Measurements from ENCODE around the gene COL6A1. TPM values are rescaled to one million over a fixed set of nuclear protein-coding genes. Genes with fewer than 3 reads are reported as not detected.

The COL6A1 gene
- total RNA-seq, 1 experiment from 2014 or later: 87.5 TPM

- Histone ChIP-seq H4K20me1 (ENCODE audit: insufficient read depth) (no peaks in the 10 kb centered on the region), H3K9me3 (ENCODE audit: control insufficient read depth in 1 of 2, insufficient read depth in 1 of 2, low read depth in 1 of 2, low read length in 2 of 2) (no peaks in the 10 kb centered on the region), H3K27ac (ENCODE audit: low read depth, low read length) (no peak overlapping the region), H3K4me1 (ENCODE audit: control insufficient read depth in 1 of 2, insufficient read depth in 2 of 2, low read length in 2 of 2) (no peaks in the 10 kb centered on the region), H3K9me2 (ENCODE audit: insufficient read depth) (no peaks in the 10 kb centered on the region), H3K9ac (ENCODE audit: low read length) (no peak overlapping the region), H2AFZ (ENCODE audit: low read depth, low read length, poor library complexity, severe bottlenecking) (no peak overlapping the region), H3K79me2 (ENCODE audit: insufficient read depth, low read length) (no peaks in the 10 kb centered on the region), H3K36me3 (ENCODE audit: control insufficient read depth in 1 of 2, insufficient read depth in 2 of 2, low read length in 2 of 2) (no peaks in the 10 kb centered on the region), H3K27me3 (ENCODE audit: insufficient read depth, low read length) (no peaks in the 10 kb centered on the region), H3K4me2 (ENCODE audit: low read length) (no peak overlapping the region), H3K4me3 (replicated peaks in 1 of 2; ENCODE audit: low read depth in 1 of 2, low read length in 2 of 2) (no peak overlapping the region)
- POLR2A ChIA-PET: no interaction called here
- DNase-seq (ENCODE audit: low read depth, low spot score) (no peak), ATAC-seq (no peak)
- intact Hi-C loops (cut with micrococcal nuclease): no loop called here
- TF ChIP-seq EGR1 (IDR thresholded peaks at IDR 0.05; ENCODE audit: low read depth) (no peak), CEBPB (IDR thresholded peaks at IDR 0.05; ENCODE audit: low read depth) (no peak), POLR2A (IDR thresholded peaks at IDR 0.05; ENCODE audit: borderline replicate concordance, extremely low read depth, insufficient read depth, insufficient read length) (no peak), SP1 (IDR thresholded peaks at IDR 0.05; ENCODE audit: low read depth) (no peak), TCF7L2 (IDR thresholded peaks at IDR 0.05; ENCODE audit: borderline replicate concordance, extremely low read depth, insufficient read depth, insufficient read length) (no peak), YY1 (IDR thresholded peaks at IDR 0.05; ENCODE audit: extremely low read depth, insufficient replicate concordance, low read depth, low read length) (no peak), POLR2AphosphoS5 (IDR thresholded peaks at IDR 0.05; ENCODE audit: low read depth, low read length) (no peak), ELF1 (IDR thresholded peaks at IDR 0.05; ENCODE audit: borderline replicate concordance, low read depth) (no peak), EZH2phosphoT487 (IDR thresholded peaks at IDR 0.05; ENCODE audit: borderline replicate concordance) (no peak), CBX3 (IDR thresholded peaks at IDR 0.05; ENCODE audit: low read depth) (no peak), EZH2 (IDR thresholded peaks at IDR 0.05) (no peak), JUND (IDR thresholded peaks at IDR 0.05) (no peak)
- RAD21 ChIA-PET (ENCODE audit: low non-redundant PET in 1 of 2, low total read pairs in 2 of 2, uncharacterized antibody in 2 of 2, unreplicated experiment in 2 of 2): no interaction called here
- BruUV-seq (replicated peaks): no TSS peak
- CTCF ChIA-PET: no interaction called here
Observed at GRCh38 chr21:45940621-45941337, 40.8 kb upstream of the COL6A1 start.

GRCh38 chr21:45941338-45941710, 40.2 kb upstream of the COL6A1 start:
- BruUV-seq (replicated peaks): no TSS peak

More at GRCh38 chr21:45941338-45941710, 40.2 kb upstream of the COL6A1 start:
- H3K27me3 ChIP-seq (ENCODE audit: insufficient read depth, low read length): no peaks in the 10 kb centered on the region
- intact Hi-C loops (cut with micrococcal nuclease): no loop called here
- TF ChIP-seq EGR1 (IDR thresholded peaks at IDR 0.05; ENCODE audit: low read depth) (no peak), CEBPB (IDR thresholded peaks at IDR 0.05; ENCODE audit: low read depth) (no peak), MAX (IDR thresholded peaks at IDR 0.05) (no peak)
- no peak overlapping the region for H2AFZ ChIP-seq (ENCODE audit: low read depth, low read length, poor library complexity, severe bottlenecking)
- ChIA-PET CTCF (no interaction called here), RAD21 (ENCODE audit: low non-redundant PET in 1 of 2, low total read pairs in 2 of 2, uncharacterized antibody in 2 of 2, unreplicated experiment in 2 of 2) (no interaction called here), POLR2A (no interaction called here)
- no peak overlapping the region for H3K4me3 ChIP-seq (replicated peaks in 1 of 2; ENCODE audit: low read depth in 1 of 2, low read length in 2 of 2)
- no peak overlapping the region for H3K9ac ChIP-seq (ENCODE audit: low read length)
- no peak overlapping the region for H3K27ac ChIP-seq (ENCODE audit: low read depth, low read length)
- H3K9me3 ChIP-seq (ENCODE audit: control insufficient read depth in 1 of 2, insufficient read depth in 1 of 2, low read depth in 1 of 2, low read length in 2 of 2): no peaks in the 10 kb centered on the region
- no peak for ATAC-seq
- no peaks in the 10 kb centered on the region for H3K79me2 ChIP-seq (ENCODE audit: insufficient read depth, low read length)
- no peaks in the 10 kb centered on the region for H3K4me1 ChIP-seq (ENCODE audit: control insufficient read depth in 1 of 2, insufficient read depth in 2 of 2, low read length in 2 of 2)
- no peak for DNase-seq (ENCODE audit: low read depth, low spot score)
- H3K4me2 ChIP-seq (ENCODE audit: low read length): no peak overlapping the region
- H3K9me2 ChIP-seq (ENCODE audit: insufficient read depth): no peaks in the 10 kb centered on the region
- H4K20me1 ChIP-seq (ENCODE audit: insufficient read depth): no peaks in the 10 kb centered on the region
- H3K36me3 ChIP-seq (ENCODE audit: control insufficient read depth in 1 of 2, insufficient read depth in 2 of 2, low read length in 2 of 2): no peaks in the 10 kb centered on the region
